CMK (cell line): Measurements from ENCODE around the gene SPATA16.
"Not testable (repeated sequence)": the region's sequence is repeated elsewhere in the genome, so short reads cannot be mapped to it uniquely, and the experiment has no call there.

Source experiments
- DNase-seq: peaks from one replicate; pipeline ENCODE4 v3.0.0-alpha.2; 2010; ENCODE audit warnings: low read depth

Gene SPATA16

DNA sequence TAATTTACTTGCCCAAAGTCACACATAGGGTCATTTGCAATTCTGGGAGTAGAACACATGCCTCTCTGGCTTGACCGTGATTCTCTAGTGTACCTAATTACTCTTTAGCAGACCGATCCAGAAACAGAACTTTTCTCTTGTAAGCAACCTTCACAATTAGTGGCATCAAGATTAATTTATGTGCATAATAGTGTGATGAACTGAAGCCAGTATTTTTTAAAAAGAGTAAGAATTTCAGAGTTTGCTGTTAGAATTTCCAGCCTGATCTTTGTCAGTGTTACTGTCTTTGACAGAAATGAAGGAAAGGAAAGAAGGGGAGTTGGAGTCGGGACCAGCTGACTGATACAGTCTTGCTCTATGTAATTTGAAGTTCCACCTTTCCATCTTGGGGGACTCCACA lies 137.1 kb downstream of the SPATA16 start:
- DNase-seq, result no peak

DNA sequence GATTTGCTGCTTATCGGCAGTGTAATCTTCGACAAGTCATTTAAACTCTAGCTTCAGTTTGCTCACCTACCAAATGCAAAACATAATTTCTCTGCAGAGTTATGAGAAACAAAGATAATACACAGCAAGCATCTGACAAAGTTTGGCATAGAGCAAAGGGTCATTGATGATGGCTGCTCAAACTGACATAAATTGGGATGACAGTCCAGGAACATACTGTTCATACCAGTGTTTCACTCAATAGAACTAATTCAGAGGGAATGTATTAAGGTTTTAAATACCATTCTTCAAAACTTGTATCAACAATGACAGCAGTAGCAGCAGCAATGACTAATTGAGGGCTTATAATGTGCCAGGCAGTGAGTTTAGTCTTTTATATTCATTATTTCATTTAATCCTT lies 137.6 kb downstream of the SPATA16 start:
- DNase-seq, result no peak

DNA sequence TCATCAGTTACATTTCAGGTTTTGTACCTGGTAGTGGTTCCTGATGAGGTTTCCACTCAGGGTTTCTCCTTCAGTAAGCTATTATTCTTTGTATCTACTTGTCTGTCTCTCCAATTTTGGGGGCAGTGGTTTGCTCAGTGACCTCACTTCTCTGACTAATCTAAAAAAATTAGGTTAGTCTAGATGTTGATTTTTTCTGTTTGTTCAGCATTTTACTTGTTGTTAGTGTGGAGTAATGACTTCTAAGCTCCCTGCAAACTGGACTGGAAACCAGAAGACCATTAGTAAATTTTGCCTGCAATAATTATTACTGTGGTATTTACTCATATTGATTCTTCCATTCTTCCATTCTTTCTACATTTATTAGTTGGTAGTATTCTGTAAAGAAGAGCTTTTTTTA lies 139.4 kb downstream of the SPATA16 start:
- no peak for DNase-seq

DNA sequence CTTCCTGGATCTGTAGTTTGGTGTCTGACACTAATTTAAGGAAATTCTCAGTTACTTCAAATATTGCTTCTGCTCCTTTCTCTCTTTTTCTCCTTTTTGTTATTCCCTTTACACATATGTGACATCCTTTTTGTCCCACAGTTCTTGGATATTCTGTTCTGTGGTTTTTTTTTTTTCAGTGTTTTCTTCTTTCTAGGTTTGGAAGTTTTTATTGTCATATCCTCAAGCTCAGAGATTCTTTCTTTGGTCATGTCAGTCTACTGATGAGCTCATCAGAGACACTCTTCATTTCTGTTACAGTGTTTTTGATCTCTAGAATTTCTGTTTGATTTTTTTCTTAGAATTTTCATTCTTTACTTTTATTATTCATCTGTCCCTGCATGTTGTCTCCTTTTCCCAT lies 140.5 kb downstream of the SPATA16 start:
- no peak for DNase-seq

DNA sequence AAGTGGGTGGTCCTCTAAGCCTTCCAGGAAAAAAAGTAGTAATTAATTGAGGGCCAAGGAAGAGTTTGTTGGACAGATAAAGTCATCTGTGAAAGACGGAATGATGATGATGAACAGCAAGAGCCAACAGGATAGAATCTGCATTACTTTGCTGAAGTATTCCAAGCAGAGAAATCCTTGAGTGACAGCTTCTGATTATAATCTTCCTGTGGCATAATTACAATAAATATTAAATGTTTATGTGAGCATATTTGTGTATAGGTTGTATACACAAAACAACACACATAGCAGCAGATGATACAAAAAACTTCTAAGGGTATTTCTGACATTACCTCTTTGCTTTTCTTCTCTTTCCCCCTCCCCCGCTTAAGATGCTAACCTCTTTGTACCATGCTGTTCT lies 147.6 kb downstream of the SPATA16 start:
- no peak for DNase-seq

DNA sequence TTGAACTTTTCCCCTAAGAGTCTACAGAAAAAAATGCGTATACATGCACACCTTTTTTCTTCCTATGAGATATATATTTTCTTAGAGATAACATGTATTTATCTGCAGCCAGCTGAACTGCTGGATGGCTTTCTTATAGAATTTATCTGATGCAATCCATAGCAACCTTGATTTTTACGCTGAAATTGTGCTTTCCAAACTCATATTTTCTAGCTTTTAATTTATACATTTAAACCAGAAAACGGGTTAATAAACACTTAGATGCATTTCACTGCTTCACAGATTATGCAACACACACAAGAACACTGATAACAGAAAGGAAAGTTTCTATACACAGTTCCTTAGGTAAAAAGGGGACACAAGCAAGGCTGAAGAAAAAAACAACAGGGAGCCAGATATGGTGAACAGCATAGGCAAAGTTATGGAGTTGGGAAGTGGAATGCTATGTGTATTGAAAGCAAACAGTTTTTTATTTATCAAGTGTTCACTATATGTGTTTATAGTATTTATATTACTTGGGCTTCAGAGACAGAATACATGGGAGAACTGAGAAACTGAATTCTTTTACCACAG lies 149.5 kb downstream of the SPATA16 start:
- no peak for DNase-seq

DNA sequence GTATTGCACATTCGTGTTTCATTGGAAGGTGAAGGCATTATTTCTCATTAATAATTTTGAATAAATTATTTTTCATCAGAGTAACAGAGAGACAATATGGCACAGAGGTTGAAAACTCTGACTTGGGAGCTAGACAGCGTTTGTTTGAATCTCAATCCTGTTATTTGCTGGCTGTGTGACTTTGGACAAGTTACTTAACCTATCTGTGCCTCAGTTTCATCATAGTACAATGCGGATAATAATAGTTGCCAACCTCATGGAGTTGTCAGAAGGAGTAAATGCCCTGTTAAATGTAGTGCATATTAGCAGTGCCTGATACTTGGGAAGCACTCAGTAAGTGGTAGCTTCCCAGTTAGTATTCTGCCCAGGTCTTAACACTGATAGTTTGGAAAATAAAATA lies 151.7 kb downstream of the SPATA16 start:
- no peak for DNase-seq

DNA sequence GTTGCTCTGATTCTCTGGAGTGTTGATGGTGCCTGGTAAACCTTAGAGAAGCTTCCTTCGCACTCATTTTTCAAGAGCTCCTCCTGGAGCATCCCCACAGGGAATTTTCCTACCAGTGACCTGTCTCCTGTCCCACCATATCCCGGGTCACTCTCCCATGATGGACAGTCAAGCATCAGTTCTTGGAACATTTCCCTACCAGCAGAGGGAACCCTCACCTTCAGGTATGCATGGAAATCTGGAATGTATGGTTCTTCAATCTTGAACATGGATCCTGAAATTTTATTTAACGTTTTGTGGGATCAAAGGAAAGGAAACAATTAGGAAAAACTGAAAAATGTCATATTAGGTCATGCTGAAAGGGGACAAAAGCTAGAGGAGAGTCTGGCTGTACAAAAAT lies 153.8 kb downstream of the SPATA16 start:
- DNase-seq, result no peak

DNA sequence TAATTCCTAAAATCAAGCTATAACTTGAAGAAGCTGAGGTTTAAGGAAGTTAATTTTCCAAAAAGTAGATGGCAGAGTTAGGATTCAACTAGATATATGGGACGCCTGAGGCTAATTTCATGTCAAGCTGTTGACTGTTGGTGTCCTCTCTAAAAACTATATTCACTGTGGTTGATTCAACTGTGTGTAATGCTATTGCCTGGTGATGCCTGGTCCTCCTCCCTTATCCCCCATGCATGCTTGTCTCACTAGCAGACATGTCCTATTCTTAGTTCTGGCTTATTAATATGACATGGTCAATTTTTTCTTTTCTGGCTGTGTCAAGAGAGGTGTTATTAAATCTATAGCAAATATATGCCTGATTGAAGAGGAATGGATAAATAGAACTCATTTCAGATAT lies 156.1 kb downstream of the SPATA16 start:
- DNase-seq, result no peak

DNA sequence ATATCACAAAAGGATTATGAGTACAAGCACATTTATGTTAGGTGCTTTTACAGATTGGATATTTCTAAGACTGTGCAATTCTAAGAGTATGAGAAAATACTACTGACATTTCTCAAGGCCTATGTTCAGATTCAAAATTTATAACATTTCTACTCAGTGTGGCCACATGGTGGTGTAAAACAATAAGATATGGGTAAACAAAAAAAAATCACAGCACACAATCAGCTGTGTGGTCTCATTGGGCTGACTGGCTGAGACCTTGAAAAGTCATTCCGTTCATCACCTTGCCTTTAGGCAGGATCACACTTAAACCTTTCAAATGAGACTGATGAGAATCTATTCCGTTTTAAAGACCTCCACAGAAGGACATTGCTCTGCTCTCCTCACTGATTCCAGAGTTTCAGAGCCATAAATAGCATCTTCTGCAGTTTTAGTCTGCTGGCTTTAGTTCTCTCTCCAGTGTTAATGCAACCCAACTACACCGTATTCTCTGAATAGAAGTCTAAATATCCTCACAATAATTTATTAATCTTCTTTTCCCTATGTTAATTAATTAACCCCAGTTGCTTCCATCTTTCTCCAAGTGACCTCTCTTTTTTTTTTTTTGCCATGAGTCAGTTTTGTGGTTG lies 158.2 kb downstream of the SPATA16 start:
- DNase-seq, result no peak

DNA sequence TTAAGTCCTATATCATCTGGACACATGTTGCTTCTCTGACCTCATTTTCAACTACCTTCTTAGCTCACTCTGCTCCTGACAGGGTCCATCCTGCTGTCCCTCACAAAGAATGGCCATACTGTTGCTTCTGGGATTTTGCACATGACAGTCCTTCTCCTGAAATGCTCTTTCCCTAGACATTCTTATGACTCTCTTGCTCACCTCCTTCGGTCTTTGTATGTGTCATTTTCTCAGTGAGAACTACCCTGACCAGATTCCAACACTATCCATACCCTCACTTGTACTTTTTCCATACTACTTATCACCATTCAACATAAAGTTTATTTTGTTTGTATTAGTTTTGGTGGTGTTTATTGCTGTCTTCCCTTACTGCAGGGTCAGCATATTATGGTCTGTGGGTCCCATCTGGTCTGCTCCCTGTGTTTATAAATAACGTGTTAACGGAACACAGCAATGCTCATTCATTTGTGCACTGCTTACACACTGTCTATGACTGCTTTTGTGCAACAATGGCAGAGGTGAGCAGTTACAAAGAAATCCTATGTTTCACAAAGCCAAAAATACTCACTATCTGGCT lies 159.5 kb downstream of the SPATA16 start:
- DNase-seq, result no peak

DNA sequence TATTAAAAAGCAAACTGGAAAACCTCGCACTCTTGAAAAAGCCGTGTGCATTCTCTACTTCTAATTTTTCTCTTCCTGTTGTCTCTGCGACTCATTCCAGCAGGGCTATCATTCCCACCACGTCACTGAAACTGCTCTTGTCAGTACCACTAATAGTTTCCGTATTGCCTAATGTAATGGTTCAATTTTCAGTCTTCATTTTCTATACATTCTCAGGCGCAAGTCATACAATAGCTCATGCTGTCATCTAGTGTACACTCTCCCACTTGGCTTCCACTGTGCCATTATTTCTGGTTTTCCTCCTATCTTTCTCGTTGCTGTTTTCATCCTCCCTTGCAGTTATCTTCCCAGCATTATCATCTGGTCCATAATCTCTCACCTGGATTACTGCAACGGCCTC lies 160.2 kb downstream of the SPATA16 start:
- no peak for DNase-seq

DNA sequence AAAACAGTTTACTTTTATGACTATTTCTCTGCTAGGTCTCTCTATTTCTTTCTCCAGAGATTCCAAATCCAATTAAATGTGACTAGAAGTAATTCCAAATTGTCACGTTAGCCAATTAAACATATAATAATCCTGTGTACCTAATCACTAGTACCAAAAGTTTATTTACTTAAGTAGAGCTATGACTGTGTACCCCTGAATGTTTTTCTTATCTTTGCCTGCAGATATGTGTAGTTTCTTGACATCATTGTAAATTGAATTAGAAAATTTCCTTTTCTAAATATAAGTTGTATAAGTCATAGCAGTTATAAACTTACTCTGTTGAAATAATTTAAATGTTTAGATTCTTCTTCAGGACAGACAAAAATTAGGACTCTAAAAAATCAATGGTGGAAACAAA lies 163.3 kb downstream of the SPATA16 start:
- no peak for DNase-seq

DNA sequence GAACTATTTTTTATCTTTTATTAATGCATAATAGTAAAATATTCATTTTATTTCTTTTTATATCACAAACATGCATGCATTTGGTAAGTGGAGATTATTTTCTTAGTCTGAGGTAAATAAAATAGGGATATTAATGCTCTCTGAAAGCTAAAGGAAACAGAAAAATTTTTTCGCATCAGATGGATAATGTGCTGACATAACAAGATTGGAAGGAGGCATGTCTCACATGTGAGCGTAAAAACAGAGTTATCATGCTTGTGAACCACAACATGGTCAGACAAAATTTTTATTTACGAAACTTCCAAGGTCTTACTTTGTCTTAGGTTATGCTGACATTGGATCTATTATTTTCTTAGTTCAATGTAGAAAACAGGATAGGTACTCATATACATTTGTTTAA lies 166.1 kb downstream of the SPATA16 start:
- DNase-seq, result no peak

DNA sequence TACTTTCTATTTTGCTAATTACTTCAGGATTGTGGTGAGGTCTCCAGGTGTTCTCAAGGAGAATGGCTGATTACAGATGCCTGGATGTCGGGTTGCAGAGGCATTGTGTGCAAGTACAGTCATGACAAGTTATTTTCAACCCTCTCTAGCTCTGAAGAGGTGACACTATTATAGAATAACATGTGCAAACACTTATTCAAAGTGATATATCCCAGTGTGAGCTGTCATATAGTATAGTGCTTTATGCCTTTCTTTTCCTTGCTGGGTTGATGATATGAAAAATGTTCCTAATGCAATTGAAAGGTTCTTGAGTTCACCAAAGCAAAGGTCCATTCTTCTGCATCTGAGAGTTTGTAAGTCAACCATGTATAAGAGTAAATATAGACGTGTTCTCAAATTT lies 167.2 kb downstream of the SPATA16 start:
- no peak for DNase-seq

DNA sequence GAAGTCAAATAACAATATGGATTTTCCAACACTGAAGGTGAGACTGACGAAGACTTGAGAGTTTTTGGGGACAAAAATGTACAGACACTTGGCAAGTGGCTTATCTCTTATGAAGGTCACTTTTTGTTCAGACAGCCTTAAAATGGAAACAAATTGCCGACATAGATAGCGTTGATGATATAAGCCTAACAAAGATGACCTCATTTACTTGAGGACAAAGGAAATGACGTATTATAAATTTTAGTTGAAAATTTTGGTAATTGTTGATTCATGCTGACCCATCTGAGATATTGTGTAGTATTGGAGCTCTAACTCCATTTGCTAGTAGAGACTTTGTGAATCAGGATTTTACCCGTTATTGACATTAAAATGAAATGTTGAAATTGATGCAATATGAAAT lies 168.3 kb downstream of the SPATA16 start:
- no peak for DNase-seq

DNA sequence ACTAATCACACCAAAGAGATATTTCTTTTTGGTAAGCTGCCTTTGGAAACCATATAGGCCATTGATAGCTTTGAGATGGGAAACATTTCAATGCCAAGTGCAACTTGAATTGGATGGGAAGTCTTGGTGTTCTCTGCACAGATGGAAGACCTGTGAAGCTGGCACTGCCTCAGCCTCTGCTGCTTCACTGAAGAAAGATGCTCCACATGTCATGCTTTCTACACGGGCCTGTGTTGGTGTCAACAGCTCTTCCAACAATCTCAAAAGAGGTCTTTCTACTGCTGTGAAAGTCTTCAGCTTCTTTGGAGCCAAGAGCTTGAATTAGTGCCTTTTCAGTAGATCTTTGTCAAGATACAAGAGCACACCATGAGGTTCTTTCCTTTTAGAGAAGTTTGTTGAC lies 169.0 kb downstream of the SPATA16 start:
- no peak for DNase-seq

DNA sequence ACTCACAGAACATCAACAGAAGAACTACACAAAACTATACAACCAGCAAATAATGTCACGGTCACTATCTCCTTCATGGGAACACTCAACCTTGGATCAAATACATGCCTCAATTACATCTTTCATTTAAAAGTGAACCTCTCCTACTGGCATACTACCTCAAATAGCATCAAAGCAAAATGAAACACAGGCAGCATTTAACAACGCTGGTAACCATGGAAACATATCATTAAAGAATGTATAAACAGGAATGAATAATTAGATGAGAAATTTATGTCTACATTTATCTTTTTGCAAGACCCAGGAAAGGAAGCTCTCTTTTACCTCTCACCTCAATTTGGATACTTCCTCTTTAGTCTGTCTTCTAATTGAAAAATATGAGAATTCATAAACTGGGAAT lies 172.4 kb downstream of the SPATA16 start:
- DNase-seq, result no peak

DNA sequence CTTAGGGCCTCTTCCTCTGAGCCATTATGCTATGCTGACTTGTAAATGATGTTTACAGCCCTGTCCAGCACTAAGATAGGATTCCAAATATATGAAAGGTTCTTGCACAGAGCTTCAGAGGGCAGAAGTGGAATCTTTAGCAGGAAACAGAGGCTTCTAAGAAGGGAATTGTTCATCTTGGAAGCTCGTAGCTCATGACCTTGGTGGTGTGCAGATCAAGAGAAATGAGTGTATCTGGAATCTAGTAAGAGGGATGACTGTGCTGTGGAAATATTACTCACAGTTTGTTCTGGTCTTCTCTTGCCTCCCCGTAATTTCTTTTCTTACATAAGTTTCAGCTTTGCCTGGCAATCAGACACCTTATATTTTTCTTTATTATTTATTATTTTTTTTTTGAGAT lies 175.8 kb downstream of the SPATA16 start:
- DNase-seq, result no peak

DNA sequence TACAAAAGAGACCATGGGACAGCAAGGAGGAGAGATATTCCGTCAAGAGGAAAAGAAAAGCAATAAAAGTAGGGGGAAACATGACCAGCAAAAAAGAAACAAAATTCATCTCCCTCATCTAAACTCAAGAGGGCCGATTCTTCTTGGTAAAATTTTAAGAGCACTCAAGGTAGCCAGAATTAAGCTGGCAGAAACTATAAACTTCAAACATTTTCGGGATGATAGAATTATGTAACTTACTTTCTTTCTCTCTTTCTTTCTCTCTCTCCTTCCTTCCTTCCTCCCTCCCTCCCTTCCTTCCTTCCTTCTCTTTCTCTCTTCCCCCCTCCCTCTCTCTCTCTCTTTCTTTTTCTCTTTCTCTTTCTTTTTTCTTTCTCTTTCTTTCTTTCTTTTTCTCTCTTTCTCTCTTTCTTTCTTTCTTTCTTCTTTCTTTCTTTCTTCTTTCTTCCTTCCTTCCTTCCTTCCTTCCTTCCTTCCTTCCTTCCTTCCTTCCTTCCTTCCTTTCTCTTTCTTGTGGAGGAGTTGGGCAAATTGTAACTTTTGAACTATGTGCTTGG lies 180.3 kb downstream of the SPATA16 start:
- not testable (repeated sequence) for DNase-seq

DNA sequence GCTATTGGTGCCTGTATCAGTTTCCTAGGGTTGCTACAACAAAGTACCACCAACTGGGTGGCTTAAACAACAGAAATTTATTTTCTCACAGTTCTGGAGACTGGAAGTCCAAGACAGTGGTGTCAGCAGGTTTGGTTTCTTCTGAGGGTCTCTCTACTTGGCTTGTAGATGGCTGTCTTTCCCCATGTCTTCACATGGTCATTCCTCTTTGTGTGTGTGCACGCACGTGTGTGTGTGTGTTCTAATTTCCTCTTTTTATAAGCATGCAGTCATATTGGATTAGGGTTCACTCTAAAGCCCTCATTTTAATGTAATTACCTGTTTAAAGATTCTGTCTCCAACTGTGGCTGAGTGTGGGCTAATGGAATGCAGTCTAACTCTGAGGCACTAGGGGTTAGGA lies 182.5 kb downstream of the SPATA16 start:
- DNase-seq, result no peak

DNA sequence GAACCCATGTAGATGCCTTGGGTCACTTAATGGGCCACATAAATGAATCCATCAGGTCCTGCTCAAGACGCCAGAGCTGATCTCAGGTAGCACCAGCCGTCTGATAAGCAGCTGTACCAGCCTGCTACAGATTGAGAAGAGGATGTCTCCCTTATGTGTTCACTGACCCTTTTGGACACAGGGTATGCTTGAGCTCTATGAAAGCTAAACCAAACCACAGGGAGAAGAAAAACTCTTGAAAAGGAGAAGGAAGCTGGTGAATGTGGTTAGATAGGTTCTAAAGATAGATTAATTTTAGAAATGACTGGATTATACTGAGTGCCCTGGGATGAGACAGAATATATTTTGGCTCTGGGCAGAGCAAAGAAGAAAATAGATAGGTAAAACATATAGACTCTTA lies 187.5 kb downstream of the SPATA16 start:
- DNase-seq, result peak; percentile 3

DNA sequence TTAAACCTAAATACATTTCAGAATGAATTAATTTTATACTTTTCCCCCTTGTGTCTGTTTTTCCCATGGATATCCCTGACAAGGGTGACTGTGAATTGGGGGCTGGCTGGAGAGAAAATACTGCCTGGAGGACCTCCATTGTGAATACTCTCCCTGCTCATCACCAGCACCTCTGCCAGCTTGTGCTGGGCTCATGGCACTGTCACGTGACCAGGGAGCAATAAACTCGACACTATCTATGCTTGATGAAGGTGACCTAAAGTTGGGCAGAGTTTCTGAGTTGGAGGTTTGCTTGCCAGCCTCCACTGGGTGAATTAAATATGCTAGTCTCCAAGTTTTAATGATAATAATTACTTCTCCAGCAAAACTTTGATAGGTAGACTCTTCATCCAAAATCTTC lies 189.5 kb downstream of the SPATA16 start:
- no peak for DNase-seq

DNA sequence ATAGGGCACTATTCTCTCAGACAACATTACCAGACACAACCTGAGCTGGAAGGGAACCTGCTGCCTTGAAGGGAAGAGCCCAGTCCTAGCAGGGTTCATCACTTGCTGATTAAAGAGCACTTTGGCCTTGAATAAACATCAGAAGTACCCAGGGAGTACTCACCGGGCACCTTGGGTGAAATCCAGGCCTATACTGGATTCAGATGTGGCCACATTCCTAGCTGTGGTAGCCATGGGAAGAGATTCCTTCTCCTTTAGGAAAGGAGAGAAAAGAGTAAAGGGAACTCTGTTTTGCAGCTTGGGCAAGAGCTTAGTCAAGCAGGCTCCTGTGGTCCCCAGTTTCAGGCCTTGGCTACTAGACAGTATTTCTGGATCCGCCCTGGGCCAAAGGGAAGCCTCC lies 195.0 kb downstream of the SPATA16 start:
- no peak for DNase-seq
